Lung (tissue), 12 donors: Measurements from ENCODE around the gene LARGE1. TPM values are rescaled to one million over a fixed set of nuclear protein-coding genes. Genes with fewer than 3 reads are reported as not detected.

ENCODE experiments used
- ATAC-seq: fragments of 200-7000 bp; cut with Tn5 transposase; one replicate; pipeline ENCODE4 v1.9.1; 2020; ENCODE audit warnings: moderate number of reproducible peaks; ENCODE audit not compliant: insufficient read depth, low FRiP score
- DNase-seq, 3 donors: peaks; one replicate each; pipeline ENCODE4 v3.0.0-alpha.2; 2013 to 2017
- H3K27ac ChIP-seq, 2 donors: one replicate each; pipeline ENCODE4 v1.5.1; 2013; ENCODE audit warnings: mild to moderate bottlenecking in 2 of 2, moderate library complexity in 2 of 2, control low read depth in 1 of 2, inconsistent platforms in 1 of 2, low read depth in 1 of 2, low read length in 1 of 2
- H3K27me3 ChIP-seq, 3 donors: one replicate each; pipeline ENCODE4 v1.5.1; 2013; ENCODE audit warnings: low read length in 2 of 3; ENCODE audit not compliant: control insufficient read depth in 3 of 3, insufficient read depth in 3 of 3
- H3K36me3 ChIP-seq, 4 donors: one replicate each; pipeline ENCODE4 v1.5.1; 2013; ENCODE audit warnings: low read length in 4 of 4, mild to moderate bottlenecking in 1 of 4, moderate library complexity in 1 of 4; ENCODE audit not compliant: control insufficient read depth in 4 of 4, insufficient read depth in 4 of 4
- H3K4me1 ChIP-seq, 5 donors: one replicate each; pipeline ENCODE4 v1.5.1; 2013; ENCODE audit warnings: low read length in 5 of 5, mild to moderate bottlenecking in 2 of 5, moderate library complexity in 1 of 5; ENCODE audit not compliant: control insufficient read depth in 5 of 5, insufficient read depth in 5 of 5
- H3K4me3 ChIP-seq: one replicate; pipeline ENCODE4 v1.5.1; 2013; ENCODE audit warnings: mild to moderate bottlenecking, control low read depth, moderate library complexity
- H3K9ac ChIP-seq, 2 donors: one replicate each; pipeline ENCODE4 v1.5.1; 2013; ENCODE audit warnings: low read length in 2 of 2, control low read depth in 1 of 2; ENCODE audit not compliant: insufficient read depth in 1 of 2
- H3K9me3 ChIP-seq, 4 donors: one replicate each; pipeline ENCODE4 v1.5.1; 2013; ENCODE audit warnings: low read length in 3 of 4, mild to moderate bottlenecking in 1 of 4, moderate library complexity in 1 of 4; ENCODE audit not compliant: control insufficient read depth in 4 of 4, insufficient read depth in 3 of 4
- CTCF ChIP-seq: IDR thresholded peaks from 2 replicates; pipeline ENCODE4 v1.5.1; 2012; ENCODE audit warnings: mild to moderate bottlenecking; ENCODE audit errors: control extremely low read depth, extremely low read depth
- WGBS, 2 donors: extraction: QIAGEN DNeasy Blood & Tissue Kit; methylation state at CpG; one replicate each; pipeline ENCODE4 v1.1.7; 2013; 5-methylcytosine and 5-hydroxymethylcytosine counted together
- polyA plus RNA-seq, 2 donors: library from polyadenylated mRNA; stranded (reverse); fragments of 200-250 nt; gene quantifications; one replicate each; pipeline ENCODE4 v1.2.1, GENCODE V29; 2013
- total RNA-seq, 2 donors: library from RNA; depleted of rRNA in 1 of 2; stranded (reverse); fragments of >200 nt in 1 of 2; gene quantifications; one replicate each; pipeline ENCODE4 v1.2.1, GENCODE V29; 2014 to 2021
- donor health status: control.
- donor health status: control.
- donor health status: Bipolar disorder and iron deficiency.
- donor health status: healthy.
- donor health status: DM: yes; HTN: yes; CAD: no.

LARGE1 gene
- total and polyA plus RNA-seq, 4 donors, result 2.9 to 41.1 (median 15.4) TPM

DNA sequence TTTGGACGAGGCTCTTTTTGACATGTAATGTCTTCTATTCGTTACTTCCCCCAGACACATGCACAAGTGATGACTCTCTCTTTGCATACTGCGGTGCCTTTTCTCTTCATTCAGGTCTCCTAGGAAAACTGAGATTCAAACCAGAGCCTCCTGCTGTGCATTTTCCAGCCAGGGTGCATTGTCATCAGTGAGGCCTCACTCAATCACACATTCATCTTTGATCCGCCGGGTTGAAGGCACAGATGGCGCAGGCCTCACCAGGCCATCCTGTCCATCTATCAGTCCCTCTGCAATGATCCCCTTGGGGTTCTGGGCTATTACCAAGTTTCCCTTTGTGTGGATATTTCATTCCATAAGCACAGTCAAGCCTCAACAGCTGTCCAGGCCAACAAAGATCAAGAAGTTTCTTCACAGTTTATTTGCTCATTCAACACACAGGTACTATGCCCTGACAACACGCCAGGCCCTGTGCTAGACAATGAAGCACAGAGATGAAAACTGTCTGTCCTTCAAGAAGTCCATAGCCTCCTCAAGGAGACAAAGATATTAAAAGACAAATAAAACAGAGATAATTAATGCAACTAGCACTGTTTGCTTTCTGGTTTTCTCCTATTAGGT, 107.8 kb downstream of the LARGE1 start:
- no peak for ATAC-seq
- H3K9me3 ChIP-seq, result no peaks in the 10 kb centered on the region
- no peaks in the 10 kb centered on the region for H3K27me3 ChIP-seq
- no peak overlapping the region for H3K9ac ChIP-seq
- no peak overlapping the region for H3K4me3 ChIP-seq
- 90 to 93% methylated on average over 7 of the region's 7 CpGs for WGBS, 2 donors
- peaks cover 0 to 4% (median 0%) of the 10 kb centered on the region in 4 donors for H3K36me3 ChIP-seq
- DNase-seq, result no peak
- no peak for TF ChIP-seq CTCF
- peaks cover 2 to 22% (median 15%) of the 10 kb centered on the region in 5 donors for H3K4me1 ChIP-seq
- no peak overlapping the region for H3K27ac ChIP-seq

GRCh38 chr22:33811686-33812085, 108.6 kb downstream of the LARGE1 start:
- TF ChIP-seq CTCF, result no peak
- ATAC-seq (peak; percentile 47), DNase-seq (peak; percentile 81 to 94 (median 90))
- Histone ChIP-seq H3K4me3 (no peak overlapping the region), H3K27me3 (no peaks in the 10 kb centered on the region), H3K9ac (no peak overlapping the region), H3K27ac (peak overlapping the region in 1 of 2 donors; percentile 80), H3K9me3 (no peaks in the 10 kb centered on the region), H3K36me3 (peaks cover 0 to 4% (median 0%) of the 10 kb centered on the region in 4 donors), H3K4me1 (peaks cover 2 to 22% (median 17%) of the 10 kb centered on the region in 5 donors)
- 18 to 43% methylated on average over 5 of the region's 5 CpGs for WGBS, 2 donors

DNA sequence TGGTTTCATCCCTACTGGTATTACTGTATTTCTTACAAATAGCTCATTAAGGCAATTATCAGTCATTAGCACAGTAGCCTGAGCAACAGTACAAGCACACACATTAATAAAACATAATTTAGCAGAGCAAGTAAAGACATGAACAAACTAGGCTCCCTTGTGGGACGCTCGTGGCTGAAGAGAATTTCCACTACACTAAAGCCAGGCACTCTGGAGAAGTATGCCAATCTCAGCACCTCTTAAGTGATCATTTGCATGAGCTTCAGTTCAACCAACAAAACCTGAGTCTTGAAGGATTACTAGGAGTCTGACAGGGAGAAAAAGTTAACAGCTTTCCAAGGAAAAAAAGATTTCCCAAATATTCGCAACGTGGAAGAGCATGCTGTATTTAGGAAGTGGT, 109.1 kb downstream of the LARGE1 start:
- H3K27me3 ChIP-seq, result no peaks in the 10 kb centered on the region
- 51 to 57% methylated on average over 4 of the region's 4 CpGs for WGBS, 2 donors
- no peak overlapping the region for H3K9ac ChIP-seq
- H3K27ac ChIP-seq, result peak overlapping the region in 1 of 2 donors; percentile 80
- peaks cover 0 to 4% (median 0%) of the 10 kb centered on the region in 4 donors for H3K36me3 ChIP-seq
- H3K4me1 ChIP-seq, result peaks cover 3 to 26% (median 17%) of the 10 kb centered on the region in 5 donors
- no peak for TF ChIP-seq CTCF
- H3K4me3 ChIP-seq, result no peak overlapping the region
- no peak for ATAC-seq
- no peaks in the 10 kb centered on the region for H3K9me3 ChIP-seq
- DNase-seq, result no peak

DNA sequence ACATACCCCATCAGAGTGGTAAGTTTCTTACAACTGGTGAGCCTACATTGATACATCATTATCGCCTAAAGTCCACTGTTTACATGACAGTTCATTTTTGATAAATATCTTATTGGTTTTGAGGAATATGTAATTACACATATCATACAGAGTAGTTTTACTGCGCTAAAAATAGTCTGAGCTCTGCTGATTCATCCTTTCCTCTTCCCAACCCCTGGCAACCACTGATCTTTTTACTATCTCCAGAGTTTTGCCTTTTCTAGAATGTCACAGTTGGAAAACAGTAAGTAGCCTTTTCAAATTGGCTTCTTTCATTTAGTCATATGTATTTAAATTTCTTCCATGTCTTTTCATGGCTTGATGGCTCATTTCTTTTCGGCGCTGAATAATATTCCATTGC, 112.8 kb downstream of the LARGE1 start:
- Histone ChIP-seq H3K9ac (no peak overlapping the region), H3K36me3 (no peaks in the 10 kb centered on the region), H3K4me3 (no peak overlapping the region), H3K9me3 (no peaks in the 10 kb centered on the region), H3K27ac (peak overlapping the region in 1 of 2 donors; percentile 77), H3K27me3 (no peaks in the 10 kb centered on the region), H3K4me1 (peaks cover 3 to 44% (median 23%) of the 10 kb centered on the region in 5 donors)
- WGBS, 2 donors, result 93 to 97% methylated on average over 4 of the region's 4 CpGs
- no peak for ATAC-seq
- peak in 1 of 3 donors; percentile 27 for DNase-seq
- TF ChIP-seq CTCF, result no peak
